HK-2 (cell line): ENCODE results near the gene GOLGA2.
A peak's percentile ranks its signal among the peaks of the same experiment; 100 is the strongest.

ENCODE experiments used
- DNase-seq: peaks from one replicate; pipeline ENCODE4 v3.0.0-alpha.2; 2018; ENCODE audit not compliant: unreplicated experiment

Gene GOLGA2, protein sequence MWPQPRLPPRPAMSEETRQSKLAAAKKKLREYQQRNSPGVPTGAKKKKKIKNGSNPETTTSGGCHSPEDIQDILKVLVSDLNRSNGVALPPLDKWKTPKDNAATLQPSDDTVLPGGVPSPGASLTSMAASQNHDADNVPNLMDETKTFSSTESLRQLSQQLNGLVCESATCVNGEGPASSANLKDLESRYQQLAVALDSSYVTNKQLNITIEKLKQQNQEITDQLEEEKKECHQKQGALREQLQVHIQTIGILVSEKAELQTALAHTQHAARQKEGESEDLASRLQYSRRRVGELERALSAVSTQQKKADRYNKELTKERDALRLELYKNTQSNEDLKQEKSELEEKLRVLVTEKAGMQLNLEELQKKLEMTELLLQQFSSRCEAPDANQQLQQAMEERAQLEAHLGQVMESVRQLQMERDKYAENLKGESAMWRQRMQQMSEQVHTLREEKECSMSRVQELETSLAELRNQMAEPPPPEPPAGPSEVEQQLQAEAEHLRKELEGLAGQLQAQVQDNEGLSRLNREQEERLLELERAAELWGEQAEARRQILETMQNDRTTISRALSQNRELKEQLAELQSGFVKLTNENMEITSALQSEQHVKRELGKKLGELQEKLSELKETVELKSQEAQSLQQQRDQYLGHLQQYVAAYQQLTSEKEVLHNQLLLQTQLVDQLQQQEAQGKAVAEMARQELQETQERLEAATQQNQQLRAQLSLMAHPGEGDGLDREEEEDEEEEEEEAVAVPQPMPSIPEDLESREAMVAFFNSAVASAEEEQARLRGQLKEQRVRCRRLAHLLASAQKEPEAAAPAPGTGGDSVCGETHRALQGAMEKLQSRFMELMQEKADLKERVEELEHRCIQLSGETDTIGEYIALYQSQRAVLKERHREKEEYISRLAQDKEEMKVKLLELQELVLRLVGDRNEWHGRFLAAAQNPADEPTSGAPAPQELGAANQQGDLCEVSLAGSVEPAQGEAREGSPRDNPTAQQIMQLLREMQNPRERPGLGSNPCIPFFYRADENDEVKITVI

DNA sequence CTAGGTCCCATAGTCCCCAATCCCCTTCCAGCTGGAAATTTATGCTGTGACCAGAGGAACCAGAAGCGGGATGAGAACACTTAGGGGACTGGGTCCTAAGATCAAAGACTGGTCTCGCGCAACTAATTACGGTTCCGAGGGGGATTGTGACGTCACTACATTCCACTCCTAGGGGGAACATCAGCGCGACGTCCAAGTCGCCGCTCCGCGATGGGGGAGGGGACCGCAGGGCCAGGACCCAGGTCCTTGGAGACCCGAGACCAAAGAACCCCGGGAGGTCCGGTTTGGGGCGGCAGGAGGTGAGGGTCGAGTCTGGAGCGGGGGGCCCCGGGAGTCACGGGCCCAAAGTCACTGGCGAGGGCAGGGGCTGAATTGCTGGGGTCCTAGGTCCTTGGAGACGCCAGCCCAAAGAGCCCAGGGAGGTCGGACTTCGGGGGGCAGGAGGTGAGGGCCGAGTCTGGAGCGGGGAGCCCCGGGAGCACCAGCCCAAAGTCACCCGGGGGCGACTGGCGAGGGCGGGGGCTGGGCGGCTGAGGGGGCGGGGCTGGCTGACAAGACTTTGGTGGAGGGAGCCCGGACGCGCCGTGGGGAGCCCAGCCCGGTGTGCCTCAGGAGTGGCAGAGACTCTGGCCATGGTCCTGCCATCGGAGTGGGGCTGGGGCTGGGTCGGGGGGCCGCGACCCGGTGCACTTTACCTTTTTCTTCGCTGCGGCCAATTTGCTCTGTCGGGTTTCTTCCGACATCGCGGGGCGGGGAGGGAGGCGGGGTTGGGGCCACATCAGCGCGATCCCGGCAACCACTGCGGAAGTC lies at the start of gene GOLGA2:
GOLGA2 (minus strand) TSS at position 810 of the 810 bp plus-strand sequence; CDS start at position 779, 31 bp downstream.
- no peak for DNase-seq

DNA sequence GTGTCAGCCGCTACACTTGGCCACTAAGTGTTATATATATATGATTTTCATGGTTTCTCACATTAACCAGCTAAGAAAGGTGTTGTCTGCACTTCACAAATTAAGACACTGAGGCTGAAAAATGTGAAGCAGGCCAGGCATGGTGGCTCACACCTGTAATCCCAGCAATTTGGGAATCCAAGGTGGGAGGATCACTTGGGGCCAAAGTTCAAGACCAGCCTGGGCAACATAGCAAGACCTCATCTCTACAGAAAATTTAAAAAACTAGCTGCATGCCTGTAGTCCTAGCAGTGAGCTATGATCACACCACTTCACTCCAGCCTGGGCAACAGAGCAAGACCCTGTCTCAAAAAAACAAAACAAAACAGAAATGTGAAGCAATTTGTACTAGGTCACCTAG lies 48.6 kb upstream of the GOLGA2 start:
- DNase-seq = no peak

DNA sequence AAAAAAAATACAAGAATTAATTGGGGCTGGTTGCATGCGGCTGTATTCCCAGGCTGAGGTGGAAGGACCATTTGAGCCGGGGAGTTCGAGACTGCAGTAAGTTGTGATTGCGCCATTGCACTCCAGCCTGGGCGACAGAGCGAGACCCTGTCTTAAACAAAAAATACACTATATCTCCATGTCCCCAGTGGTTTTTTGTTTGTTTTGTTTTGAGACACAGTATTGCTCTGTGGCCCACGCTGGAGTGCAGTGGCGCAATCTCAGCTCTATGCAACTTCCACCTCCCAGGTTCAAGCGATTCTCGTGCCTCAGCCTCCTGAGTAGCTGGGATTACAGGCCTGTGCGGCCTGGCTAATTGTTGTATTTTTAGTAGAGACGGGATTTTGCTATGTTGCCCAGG lies 48.0 kb upstream of the GOLGA2 start:
- DNase-seq = no peak

DNA sequence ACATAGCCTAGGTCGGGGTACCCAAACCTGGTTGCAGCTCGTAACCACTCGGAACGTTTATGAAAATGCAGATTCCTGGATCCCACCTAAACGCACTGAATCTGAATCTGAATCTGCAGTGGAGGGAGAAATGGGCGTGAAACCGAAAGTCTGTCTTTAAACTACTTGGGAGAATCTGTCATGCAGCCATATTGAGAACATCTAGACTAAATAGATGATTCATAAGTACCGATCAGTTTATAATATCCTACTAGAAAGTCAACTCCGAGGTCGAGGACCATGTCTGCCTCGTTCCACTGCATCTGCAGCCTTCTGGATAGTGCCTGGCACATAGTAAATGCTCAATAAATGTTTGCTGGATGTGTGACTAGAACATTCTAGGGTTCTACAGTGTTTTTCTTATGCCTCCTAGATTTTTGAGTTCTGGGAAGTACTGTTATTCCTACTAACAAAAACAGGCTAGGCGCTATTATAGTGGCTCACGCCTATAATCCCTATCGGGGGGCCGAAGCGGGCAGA lies 47.5 kb upstream of the GOLGA2 start:
- DNase-seq = no peak

DNA sequence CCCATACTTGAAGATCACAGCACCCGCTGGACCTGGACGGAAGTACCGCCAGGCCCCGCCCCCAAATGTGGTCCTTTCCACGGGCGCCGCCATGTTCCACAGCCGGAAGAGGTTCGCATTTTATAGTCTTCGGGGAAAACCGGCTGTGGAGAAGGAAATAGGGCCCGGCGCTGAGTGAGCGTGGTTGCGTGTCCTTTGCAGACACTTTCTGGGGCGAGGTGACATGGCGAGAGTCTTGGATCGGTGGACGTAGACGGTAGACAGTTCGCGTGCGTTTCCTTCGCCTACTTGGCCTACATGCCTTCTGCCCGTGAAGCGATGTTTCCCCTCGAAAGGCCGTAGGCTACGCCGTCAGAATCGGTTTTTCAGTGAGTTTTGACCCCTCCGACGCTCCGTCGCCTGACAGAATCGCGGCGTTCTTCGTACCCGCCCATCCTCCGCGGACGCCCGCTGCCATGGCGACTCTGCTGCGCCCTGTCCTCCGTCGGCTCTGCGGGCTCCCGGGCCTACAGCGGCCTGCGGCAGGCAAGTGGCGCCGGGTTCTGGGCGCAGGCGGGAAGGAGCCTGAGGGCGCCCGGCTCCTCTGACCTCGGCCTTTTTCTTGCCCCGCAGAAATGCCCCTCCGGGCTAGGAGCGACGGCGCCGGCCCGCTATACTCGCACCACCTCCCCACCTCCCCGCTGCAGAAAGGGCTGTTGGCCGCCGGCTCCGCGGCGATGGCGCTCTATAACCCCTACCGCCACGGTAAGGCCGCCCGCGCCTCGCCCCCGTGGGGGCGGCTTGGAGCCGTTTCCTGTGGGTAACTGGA lies 46.8 kb upstream of the GOLGA2 start, which contains the start of the genes COQ4 and TRUB2:
COQ4 (plus strand) TSS at position 436 of the 808 bp plus-strand sequence; CDS start at position 456, 20 bp downstream.
TRUB2 (minus strand) TSS at position 44 of the 808 bp plus-strand sequence; CDS start at position 5, 39 bp downstream.
- DNase-seq = peak; percentile 90

DNA sequence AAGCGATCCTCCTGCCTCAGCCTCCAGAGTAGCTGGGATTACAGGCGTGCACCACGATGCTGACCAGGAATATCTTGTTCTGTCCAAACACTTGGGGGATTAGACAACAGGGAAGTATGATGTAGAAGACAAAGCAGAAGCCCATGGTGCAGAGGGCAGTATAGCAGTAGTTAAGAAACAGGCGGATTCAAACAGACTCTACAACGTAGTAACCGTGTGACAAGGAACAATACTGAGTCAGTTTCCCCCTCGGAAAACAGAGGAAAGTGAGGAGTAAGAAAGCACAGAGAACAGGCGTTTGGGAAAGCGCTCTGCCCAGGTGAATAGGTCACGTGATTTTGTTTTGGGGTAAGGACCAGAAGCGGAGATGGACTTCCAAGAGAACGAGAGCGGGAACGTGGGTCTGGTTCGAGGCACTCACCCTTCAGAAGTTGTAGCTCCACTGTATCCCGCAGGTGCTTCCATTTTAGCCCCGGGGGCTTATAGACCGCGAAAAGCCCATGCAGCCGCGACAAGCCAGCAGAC lies 46.1 kb upstream of the GOLGA2 start:
- DNase-seq = no peak

DNA sequence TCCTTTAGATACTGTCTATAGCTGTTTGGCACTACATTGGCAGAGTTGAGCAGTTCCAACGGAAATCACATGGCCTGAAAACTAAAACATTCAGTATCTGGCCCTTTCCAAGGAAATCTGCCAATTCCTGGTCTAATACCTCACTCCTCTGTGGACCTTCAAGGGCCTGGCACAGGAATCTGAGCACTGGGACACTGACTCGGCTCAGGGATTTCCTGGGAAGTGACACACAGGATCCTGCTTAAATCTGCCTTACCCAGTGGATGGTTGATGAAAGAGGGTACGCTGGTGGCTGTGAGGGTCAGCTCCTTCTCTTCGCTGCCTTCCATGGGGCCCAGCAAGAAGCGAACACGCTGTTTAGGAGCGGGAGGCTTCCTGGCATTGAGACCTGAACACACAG lies 45.5 kb upstream of the GOLGA2 start:
- no peak for DNase-seq

DNA sequence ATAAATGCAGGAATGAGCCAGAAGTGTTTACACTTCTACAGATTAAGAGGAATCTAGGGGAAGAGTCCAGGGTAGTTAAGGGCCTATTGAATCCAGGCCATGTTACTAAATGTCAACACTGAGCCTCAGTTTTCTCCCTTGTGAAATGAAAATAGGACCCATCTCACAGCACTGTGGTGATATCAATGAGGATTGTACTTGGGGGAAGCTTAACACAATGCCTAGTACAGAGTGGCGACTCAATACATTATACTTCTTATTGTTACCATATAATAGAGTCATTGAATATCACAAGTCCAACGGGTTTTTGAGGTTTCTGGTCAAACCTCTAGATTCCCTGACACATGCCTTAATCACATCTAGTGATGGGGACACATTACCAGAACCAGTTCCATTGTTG lies 41.8 kb upstream of the GOLGA2 start:
- no peak for DNase-seq

DNA sequence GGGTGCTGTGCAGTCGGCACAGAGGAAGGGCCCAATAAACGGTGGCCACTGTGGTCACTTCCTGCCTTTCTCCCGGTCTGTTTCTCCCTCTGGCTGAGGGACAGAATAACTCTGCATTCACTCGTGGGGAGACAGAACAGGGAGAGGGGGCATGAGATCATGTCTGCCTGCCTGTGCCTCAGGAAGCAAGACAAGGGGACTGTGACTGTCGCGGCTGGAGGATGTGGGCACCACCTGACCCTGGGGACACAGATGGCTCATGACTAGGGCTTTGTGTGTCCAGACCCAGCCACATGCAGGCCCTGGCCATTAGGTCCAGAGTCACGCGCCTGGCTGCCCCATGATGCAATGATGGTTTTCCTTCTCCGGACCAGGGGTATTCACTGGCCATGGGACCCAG lies 40.6 kb upstream of the GOLGA2 start:
- DNase-seq = no peak

DNA sequence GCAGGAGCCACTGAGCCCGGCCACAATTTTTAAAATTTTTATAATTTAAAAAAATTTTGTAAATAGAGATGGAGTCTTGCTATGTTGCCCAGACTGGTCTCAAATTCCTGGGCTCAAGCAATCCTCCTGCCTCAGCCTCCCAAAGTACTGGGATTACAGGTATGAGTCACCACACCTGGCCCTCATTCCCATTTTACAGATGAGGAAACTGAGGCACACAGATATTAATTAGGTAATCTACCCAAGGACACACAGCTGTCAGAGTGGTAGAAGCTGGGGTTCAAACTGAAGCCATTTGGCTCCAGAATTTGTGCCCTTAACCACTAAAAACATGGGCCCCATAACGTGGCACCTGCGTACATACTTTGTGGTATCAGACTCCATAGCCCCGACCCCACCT lies 38.9 kb upstream of the GOLGA2 start:
- no peak for DNase-seq

DNA sequence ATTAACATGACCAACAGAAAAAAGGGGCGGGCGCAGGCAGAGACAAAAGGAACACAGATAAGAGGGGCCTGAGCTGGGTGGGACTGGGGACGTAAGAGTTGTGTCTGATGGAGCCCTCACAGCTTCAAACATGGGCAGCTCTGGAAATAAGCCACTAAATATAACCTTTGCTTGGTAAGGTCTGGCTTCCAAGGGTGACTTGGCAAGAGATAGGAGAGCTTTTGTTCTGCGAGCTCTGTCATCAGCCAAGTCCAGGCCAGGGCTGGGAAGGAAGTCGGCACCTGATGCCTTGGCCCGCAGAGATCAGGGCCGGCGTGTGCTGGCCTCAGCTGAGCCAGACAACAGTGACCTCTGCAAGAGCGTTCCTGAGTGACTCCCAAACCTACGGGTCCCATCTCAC lies 34.7 kb upstream of the GOLGA2 start:
- no peak for DNase-seq

DNA sequence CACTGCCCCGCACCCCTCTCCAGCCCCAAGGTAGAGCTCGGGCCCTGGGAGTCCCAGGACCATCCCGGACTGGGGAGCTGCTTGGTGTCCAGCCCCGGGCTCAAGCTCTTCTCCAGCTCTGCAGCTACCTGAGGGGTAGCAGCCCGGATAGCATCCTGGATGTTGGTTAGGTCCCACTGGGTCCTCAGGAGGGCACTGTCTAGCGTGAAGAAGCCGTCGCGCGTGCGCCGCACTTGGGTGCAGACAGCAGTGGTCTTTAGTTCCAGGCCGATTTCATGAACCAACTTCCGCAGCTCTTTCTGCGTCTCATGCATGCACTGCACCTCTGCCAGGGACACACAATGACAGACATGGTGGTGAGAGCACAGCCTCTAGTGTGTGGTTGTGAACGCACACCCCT lies 33.7 kb upstream of the GOLGA2 start:
- DNase-seq = no peak

DNA sequence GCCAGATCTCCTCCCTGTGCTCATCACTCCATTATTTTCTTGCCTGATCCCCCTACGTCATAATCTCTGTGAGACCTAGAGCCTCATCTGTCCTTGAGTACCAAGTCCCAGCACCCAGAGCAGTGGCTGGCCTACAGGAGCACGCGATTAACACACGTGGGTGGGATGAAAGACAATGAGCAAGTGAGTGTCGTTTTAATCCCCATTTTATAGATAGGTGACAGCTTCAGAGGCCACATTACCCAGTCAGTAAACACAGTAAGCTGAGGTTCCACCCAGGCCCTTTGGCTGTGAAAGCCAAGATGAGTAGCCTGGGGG lies 29.1 kb upstream of the GOLGA2 start:
- no peak for DNase-seq

DNA sequence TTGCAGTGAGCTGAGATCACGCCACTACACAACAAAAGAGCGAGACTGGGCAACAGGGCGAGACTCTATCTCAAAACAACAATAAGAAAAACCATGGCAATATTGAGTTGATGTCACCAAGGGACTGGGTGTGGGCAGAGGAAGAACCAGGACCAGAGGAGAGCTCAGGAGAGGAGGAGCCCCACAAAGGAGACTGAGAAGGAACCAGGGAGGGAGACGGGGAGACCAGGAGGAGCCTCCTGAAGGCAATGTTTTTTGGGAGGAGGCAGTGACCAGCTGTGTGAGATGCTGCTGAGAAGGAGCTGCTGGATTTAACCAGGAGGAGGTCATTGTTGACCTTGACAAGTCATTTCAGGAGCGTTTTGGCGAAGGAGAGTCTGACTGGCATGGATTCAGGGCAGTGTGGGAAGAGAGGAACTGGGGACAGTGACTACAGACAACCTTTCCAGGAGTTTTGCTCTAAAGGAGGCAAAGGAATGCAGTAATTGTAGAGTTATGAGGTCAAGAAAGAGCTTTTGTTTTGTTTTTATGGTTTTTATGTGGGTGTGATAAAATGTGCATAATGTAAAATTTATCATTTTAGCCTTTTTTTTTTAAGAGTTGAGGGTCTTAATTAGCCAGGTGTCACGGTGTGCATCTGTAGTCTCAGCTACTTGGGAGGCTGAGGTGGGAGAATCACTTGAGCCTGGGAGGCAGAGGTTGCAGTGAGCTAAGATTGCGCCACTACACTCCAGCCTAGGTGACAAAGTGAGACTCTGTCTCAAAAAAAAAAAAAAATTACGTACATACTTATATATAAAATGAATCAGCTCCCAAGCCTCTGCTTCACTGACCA lies 28.5 kb upstream of the GOLGA2 start:
- DNase-seq = no peak

DNA sequence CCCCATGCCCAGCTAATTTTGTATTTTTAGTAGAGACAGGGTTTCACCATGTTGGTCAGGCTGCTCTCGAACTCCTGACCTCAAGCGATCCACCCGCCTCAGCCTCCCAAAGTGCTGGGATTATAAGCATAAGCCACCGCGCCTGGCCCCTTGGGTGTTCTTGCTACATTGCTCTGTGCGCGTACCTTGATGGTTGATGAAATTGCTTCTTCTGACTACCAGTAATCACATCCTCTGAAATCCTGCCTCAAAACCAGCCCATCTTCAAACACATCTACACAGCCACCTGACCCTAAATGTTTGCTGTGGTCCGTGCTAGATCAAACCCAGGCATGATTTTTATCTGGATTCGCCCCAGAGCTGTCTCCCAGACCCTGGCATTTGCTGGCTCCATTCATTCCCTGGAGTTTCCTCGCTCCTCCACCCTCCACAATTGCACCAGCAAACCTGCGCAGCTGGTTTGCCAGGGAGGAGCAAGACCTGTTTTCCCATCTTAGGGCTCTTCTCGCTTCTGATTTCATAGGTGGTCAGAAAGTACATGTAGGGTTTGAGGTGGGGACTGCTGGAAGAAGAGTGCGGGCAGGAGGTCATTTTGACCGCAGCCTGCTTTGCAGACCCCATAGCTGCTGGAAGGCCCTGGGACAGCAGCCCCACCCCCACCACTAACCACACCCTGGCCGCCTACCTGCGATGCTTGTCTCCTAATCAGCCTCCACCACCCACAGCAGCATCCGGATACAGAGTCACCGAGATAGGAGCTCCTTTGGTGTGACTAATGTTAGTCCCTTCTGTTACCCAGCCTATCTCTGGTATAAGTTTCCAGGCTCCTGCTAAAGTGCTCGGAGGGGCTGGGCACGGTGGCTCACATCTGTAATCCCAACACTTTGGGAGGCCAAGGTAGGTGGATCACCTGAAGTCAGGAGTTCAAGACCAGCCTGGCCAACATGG lies 23.0 kb upstream of the GOLGA2 start:
- DNase-seq = no peak

DNA sequence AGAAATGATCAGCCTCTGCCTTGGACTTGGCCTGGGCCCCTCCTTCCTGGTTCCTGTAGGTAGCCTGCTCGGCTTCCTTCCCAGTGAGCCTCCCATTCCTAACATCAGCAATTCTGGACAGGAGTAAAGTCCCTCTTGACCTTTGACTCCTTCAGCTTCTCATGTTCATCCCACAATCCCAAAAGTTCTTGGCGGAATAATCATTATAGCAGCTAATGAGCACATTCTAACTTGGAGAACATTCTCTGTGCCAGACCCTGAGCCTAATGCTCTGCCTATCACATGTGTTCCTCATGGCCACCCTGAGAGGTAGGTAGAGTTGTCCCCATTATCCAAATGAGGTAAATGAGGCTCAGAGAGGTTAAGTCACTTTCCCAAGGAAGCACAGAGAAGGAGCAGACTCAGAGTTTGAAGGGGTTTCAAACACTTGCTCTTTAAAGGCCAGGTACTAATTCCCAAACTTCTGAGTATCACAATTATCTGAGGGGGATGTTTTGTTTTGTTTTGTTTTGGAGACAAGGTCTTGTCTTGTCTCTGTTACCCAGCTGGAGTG lies 21.5 kb upstream of the GOLGA2 start:
- no peak for DNase-seq

DNA sequence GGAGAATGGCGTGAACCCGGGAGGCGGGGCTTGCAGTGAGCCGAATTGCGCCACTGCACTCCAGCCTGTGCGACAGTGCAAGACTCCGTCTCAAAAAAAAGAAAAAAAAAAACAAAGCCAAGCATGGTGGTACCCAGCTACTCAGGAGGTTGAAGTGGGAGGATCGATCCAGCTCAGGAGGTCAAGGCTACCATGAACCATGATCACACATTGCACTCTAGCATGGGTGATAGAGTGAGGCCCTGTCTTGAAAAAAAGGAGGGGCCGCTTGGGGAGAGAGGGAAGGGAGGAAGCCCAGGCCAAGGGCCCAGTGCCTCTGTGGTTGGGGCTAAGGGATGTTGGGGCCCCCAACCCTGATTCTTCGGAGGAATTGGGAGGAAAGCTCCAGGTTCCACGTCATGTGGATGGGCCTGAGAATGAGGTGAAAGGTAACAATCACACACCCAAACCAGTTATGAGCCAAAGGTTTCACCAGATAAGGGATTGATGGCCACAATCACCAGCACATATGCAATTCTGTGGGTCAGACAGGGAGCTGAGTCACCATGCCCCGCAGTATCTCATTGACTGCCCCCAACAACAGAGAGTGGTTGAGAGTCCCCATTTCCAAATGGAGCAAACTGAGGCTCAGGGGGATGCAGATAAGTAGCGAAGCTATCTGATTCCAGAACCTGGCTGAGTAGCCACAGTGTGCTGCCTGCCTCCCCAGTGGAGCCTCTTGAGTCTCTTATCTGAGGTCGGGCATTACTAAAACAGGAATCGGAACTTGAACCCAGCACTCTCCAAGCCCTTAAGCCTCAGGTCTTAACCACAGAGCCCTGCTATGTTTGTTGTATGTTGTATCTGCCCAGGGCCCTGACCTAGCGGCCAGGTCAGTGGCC lies 20.8 kb upstream of the GOLGA2 start:
- DNase-seq = no peak
